ENCODE measurements around the gene TEX14. TPM values are rescaled to one million over a fixed set of nuclear protein-coding genes. Genes with fewer than 3 reads are reported as not detected.

TEX14 gene, protein sequence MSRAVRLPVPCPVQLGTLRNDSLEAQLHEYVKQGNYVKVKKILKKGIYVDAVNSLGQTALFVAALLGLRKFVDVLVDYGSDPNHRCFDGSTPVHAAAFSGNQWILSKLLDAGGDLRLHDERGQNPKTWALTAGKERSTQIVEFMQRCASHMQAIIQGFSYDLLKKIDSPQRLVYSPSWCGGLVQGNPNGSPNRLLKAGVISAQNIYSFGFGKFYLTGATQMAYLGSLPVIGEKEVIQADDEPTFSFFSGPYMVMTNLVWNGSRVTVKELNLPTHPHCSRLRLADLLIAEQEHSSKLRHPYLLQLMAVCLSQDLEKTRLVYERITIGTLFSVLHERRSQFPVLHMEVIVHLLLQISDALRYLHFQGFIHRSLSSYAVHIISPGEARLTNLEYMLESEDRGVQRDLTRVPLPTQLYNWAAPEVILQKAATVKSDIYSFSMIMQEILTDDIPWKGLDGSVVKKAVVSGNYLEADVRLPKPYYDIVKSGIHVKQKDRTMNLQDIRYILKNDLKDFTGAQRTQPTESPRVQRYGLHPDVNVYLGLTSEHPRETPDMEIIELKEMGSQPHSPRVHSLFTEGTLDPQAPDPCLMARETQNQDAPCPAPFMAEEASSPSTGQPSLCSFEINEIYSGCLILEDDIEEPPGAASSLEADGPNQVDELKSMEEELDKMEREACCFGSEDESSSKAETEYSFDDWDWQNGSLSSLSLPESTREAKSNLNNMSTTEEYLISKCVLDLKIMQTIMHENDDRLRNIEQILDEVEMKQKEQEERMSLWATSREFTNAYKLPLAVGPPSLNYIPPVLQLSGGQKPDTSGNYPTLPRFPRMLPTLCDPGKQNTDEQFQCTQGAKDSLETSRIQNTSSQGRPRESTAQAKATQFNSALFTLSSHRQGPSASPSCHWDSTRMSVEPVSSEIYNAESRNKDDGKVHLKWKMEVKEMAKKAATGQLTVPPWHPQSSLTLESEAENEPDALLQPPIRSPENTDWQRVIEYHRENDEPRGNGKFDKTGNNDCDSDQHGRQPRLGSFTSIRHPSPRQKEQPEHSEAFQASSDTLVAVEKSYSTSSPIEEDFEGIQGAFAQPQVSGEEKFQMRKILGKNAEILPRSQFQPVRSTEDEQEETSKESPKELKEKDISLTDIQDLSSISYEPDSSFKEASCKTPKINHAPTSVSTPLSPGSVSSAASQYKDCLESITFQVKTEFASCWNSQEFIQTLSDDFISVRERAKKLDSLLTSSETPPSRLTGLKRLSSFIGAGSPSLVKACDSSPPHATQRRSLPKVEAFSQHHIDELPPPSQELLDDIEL (N-terminal part only)
- under 1 TPM in 6 of 9 donors, not detected in 3; 0.08 to 0.36 (median 0.12) TPM for total RNA-seq
- under 1 TPM; 0.04 to 0.08 TPM for polyA plus RNA-seq
- long read RNA-seq, donor 1 = 0 reads
- long read RNA-seq, donor 2 = 0 reads
- long read RNA-seq, donor 3 = 0 reads

DNA sequence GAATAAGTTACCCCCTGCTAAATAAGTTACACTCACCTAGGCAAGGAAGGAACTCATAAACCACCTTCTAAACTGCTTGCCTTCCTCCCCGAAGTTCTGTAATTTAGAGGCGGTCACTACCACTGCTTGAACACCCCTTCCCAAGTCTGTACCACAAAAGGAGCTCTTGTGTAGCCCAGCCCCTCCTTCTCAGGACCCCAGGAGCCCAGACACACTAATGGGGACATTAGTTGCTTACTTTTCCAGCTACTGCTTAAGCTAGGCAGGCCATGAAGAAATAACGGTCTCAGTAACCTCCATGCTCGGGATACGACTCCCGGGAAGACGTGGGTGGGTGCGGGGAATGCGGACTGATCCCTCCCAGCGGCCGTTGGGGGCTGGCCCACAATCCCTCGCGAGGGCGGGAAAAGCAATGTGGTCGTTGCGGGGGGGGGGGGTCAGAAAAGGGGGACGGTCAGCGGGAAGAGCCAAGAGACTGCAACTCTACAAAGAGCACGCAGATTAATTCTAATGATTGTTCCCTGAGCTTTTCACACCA, at the start of gene TEX14:
TSS of gene TEX14 (minus strand) at position 345 of the 538 bp plus-strand sequence. CDS start 40,044 bp downstream, outside the sequence.
- H3K36me3 ChIP-seq = peaks cover 0 to 16% (median 6%) of the 10 kb centered on the region in 9 donors
- no peaks in the 10 kb centered on the region for H3K27me3 ChIP-seq
- ATAC-seq = no peak

DNA sequence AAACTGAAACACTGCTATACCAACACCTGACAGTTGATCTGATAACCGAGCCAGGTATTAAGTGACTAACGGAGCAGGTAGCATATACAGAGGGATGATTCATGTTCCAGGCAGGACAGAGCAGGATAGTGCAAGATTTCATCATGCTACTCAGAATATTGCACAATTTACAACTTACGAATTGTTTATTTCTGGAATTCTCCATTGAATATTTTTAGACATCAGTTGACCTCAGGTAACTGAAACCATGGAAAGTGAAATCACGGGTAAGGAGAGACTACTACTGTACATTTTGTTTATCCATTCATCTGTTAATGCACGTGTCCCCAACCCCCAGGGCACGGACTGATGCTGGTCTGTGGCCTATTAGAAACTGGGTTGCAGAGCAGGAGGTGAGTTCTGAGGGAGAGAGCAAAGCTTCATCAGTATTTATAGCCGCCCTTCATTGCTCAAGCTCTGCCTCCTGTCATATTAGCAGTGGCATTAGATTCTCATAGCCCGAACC, 49.3 kb upstream of the TEX14 start:
- WGBS, 4 donors = 87 to 93% (median 90%) methylated on average over 8 of the region's 8 CpGs
- no peaks in the 10 kb centered on the region for H3K27me3 ChIP-seq
- no peaks in the 10 kb centered on the region for H3K4me1 ChIP-seq
- TF ChIP-seq, protein P1, sequence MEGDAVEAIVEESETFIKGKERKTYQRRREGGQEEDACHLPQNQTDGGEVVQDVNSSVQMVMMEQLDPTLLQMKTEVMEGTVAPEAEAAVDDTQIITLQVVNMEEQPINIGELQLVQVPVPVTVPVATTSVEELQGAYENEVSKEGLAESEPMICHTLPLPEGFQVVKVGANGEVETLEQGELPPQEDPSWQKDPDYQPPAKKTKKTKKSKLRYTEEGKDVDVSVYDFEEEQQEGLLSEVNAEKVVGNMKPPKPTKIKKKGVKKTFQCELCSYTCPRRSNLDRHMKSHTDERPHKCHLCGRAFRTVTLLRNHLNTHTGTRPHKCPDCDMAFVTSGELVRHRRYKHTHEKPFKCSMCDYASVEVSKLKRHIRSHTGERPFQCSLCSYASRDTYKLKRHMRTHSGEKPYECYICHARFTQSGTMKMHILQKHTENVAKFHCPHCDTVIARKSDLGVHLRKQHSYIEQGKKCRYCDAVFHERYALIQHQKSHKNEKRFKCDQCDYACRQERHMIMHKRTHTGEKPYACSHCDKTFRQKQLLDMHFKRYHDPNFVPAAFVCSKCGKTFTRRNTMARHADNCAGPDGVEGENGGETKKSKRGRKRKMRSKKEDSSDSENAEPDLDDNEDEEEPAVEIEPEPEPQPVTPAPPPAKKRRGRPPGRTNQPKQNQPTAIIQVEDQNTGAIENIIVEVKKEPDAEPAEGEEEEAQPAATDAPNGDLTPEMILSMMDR (IDR thresholded peaks at IDR 0.05) = no peak
- no peak for TF ChIP-seq POLR2A (IDR thresholded peaks at IDR 0.05)
- no peak for DNase-seq
- no peak for ATAC-seq
- H3K36me3 ChIP-seq = no peaks in the 10 kb centered on the region
- intact Hi-C loops (cut with DNase I) = no loop called here
- no peaks in the 10 kb centered on the region for H3K9me3 ChIP-seq
- H3K4me3 ChIP-seq = no peak overlapping the region
- no peak overlapping the region for H3K27ac ChIP-seq

More for the DNA sequence above, at the start of gene TEX14:
- 86 to 94% (median 89%) methylated on average over 18 to 19 of the region's 19 CpGs for WGBS, 4 donors
- Histone ChIP-seq H3K4me1 (peaks cover 0 to 19% (median 11%) of the 10 kb centered on the region in 12 donors), H3K4me3 (peak within 1 kb of the TSS; percentile 45 to 87 (median 70)), H3K9me3 (no peaks in the 10 kb centered on the region), H3K27ac (peak within 1 kb of the TSS in 11 of 12 donors; percentile 53 to 91 (median 79))
- no peak for DNase-seq
- TF ChIP-seq, protein P1 (IDR thresholded peaks at IDR 0.05) = no peak
- TF ChIP-seq POLR2A (IDR thresholded peaks at IDR 0.05) = no peak
- intact Hi-C loops (cut with DNase I) = loop anchor here in 8 of 10 donors (2.0 to 10.0 kb wide), 7 partner anchors 33 to 177 kb away; partner anchors contain the start of gene MTMR4 (in 2 of the 8)

DNA sequence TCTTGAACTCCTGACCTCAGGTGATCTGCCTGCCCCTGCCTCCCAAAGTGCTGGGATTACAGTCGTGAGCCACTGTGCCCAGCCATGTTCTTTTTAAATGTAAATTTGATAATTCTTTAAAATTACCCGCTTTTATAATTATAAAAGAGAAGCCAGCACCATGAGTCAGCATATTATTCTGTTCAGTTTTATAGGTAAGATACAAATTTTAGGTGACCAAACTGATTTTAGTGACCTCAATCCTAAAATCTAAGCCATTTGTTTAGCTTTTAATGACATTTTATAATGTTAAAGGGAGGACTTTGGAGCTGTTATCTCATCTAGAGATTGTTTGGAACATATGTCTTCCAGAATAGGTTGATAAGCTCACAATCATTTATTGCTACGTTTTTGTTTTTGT, 43.0 kb upstream of the TEX14 start:
- no peaks in the 10 kb centered on the region for H3K27me3 ChIP-seq
- H3K4me1 ChIP-seq = no peaks in the 10 kb centered on the region
- intact Hi-C loops (cut with DNase I) = no loop called here
- TF ChIP-seq, protein P1 (IDR thresholded peaks at IDR 0.05) = no peak
- no peak for TF ChIP-seq POLR2A (IDR thresholded peaks at IDR 0.05)
- ATAC-seq = no peak
- no peak overlapping the region for H3K4me3 ChIP-seq
- no peak overlapping the region for H3K27ac ChIP-seq
- 82 to 87% (median 86%) methylated on average over 3 of the region's 3 CpGs for WGBS, 4 donors
- H3K36me3 ChIP-seq = peaks cover 0 to 53% (median 11%) of the 10 kb centered on the region in 9 donors
- no peaks in the 10 kb centered on the region for H3K9me3 ChIP-seq
- DNase-seq = no peak

Data from heart left ventricle (tissue), 16 donors.